Skin epidermis (tissue), 12 donors: ENCODE data around the gene TLR6.

Experiments used
- H3K27ac ChIP-seq, 21 experiments: fragments of 200-600 bp; sonication (generic) in 11 of 21; one replicate each; pipeline ENCODE4 v1.5.0; 2020; ENCODE audit warnings: mild to moderate bottlenecking in 3 of 21, inconsistent platforms in 2 of 21, moderate library complexity in 2 of 21
- H3K4me3 ChIP-seq, 7 experiments: fragments of 200-600 bp; sonication (generic) in 2 of 7; one replicate each; pipeline ENCODE4 v1.5.0; 2020; ENCODE audit warnings: inconsistent platforms in 2 of 7, mild to moderate bottlenecking in 2 of 7, moderate library complexity in 1 of 7

Gene TLR6

GRCh38 chr4:38856524-38857337, at the start of gene TLR6:
TSS of gene TLR6 (minus strand) at chr4:38856817. CDS start at chr4:38829473, 27,344 bp downstream.
- Histone ChIP-seq H3K27ac (peak within 1 kb of the TSS in 20 of 21 experiments; percentile 52 to 85 (median 74)), H3K4me3 (peak within 1 kb of the TSS in 6 of 7 experiments; percentile 2 to 22 (median 13))

GRCh38 chr4:38905652-38906385, 49.2 kb upstream of the TLR6 start:
- H3K27ac ChIP-seq, result no peak overlapping the region

GRCh38 chr4:38904682-38905081, 48.1 kb upstream of the TLR6 start:
- Histone ChIP-seq H3K27ac (no peak overlapping the region), H3K4me3 (no peak overlapping the region)

More at GRCh38 chr4:38905652-38906385, 49.2 kb upstream of the TLR6 start:
- no peak overlapping the region for H3K4me3 ChIP-seq

GRCh38 chr4:38904090-38904666, 47.6 kb upstream of the TLR6 start:
- H3K27ac ChIP-seq, result no peak overlapping the region
- H3K4me3 ChIP-seq, result no peak overlapping the region

GRCh38 chr4:38902695-38903094, 46.1 kb upstream of the TLR6 start:
- H3K4me3 ChIP-seq, result no peak overlapping the region
- no peak overlapping the region for H3K27ac ChIP-seq

GRCh38 chr4:38902221-38902620, 45.6 kb upstream of the TLR6 start:
- Histone ChIP-seq H3K4me3 (no peak overlapping the region), H3K27ac (no peak overlapping the region)

- H3K27ac ChIP-seq, result no peak overlapping the region
- H3K4me3 ChIP-seq, result no peak overlapping the region
Observed at GRCh38 chr4:38898245-38898644, 41.6 kb upstream of the TLR6 start.

GRCh38 chr4:38896940-38897339, 40.3 kb upstream of the TLR6 start:
- H3K27ac ChIP-seq, result no peak overlapping the region
- no peak overlapping the region for H3K4me3 ChIP-seq

GRCh38 chr4:38894322-38894982, 37.8 kb upstream of the TLR6 start:
- Histone ChIP-seq H3K27ac (no peak overlapping the region), H3K4me3 (no peak overlapping the region)

GRCh38 chr4:38891051-38891983, 34.7 kb upstream of the TLR6 start:
- Histone ChIP-seq H3K27ac (peak overlapping the region in 1 of 21 experiments; percentile 11), H3K4me3 (no peak overlapping the region)

GRCh38 chr4:38889143-38889542, 32.5 kb upstream of the TLR6 start:
- Histone ChIP-seq H3K4me3 (no peak overlapping the region), H3K27ac (peak overlapping the region in 18 of 21 experiments; percentile 25 to 80 (median 64))

- H3K27ac ChIP-seq, result no peak overlapping the region
- H3K4me3 ChIP-seq, result no peak overlapping the region
Observed at GRCh38 chr4:38884254-38884653, 27.6 kb upstream of the TLR6 start.

- no peak overlapping the region for H3K27ac ChIP-seq
- H3K4me3 ChIP-seq, result no peak overlapping the region
Observed at GRCh38 chr4:38876636-38877035, 20.0 kb upstream of the TLR6 start.

- Histone ChIP-seq H3K27ac (peak overlapping the region in 7 of 21 experiments; percentile 1 to 71 (median 17)), H3K4me3 (no peak overlapping the region)
Observed at GRCh38 chr4:38873290-38873944, 16.8 kb upstream of the TLR6 start.

- no peak overlapping the region for H3K4me3 ChIP-seq
- H3K27ac ChIP-seq, result peak overlapping the region in 7 of 21 experiments; percentile 1 to 71 (median 11)
Observed at GRCh38 chr4:38872620-38873019, 16.0 kb upstream of the TLR6 start.

GRCh38 chr4:38871593-38871992, 15.0 kb upstream of the TLR6 start:
- peak overlapping the region in 4 of 21 experiments; percentile 2 to 43 (median 16) for H3K27ac ChIP-seq

GRCh38 chr4:38870098-38870808, 13.6 kb upstream of the TLR6 start:
- Histone ChIP-seq H3K27ac (peak overlapping the region in 2 of 21 experiments; percentile 23 to 96), H3K4me3 (no peak overlapping the region)

More at GRCh38 chr4:38871593-38871992, 15.0 kb upstream of the TLR6 start:
- H3K4me3 ChIP-seq, result no peak overlapping the region

- H3K27ac ChIP-seq, result peak overlapping the region in 5 of 21 experiments; percentile 93 to 99 (median 95)
- H3K4me3 ChIP-seq, result no peak overlapping the region
Observed at GRCh38 chr4:38869511-38869910, 12.9 kb upstream of the TLR6 start.
